Retinal pigment epithelial cell (primary cell): Measurements from ENCODE around the gene DNAH14.
"Not testable (repeated sequence)": the region's sequence is repeated elsewhere in the genome, so short reads cannot be mapped to it uniquely, and the experiment has no call there.

Experiments used
- DNase-seq: peaks from one replicate; pipeline ENCODE4 v3.0.0-alpha.2; 2010; ENCODE audit warnings: low read depth
- H3K4me3 ChIP-seq: 2 replicates; pipeline ENCODE4 v1.5.1; 2011; ENCODE audit warnings: mild to moderate bottlenecking, low read length, control low read depth, moderate library complexity
- TF ChIP-seq, protein P1 (sequence below): conservative IDR thresholded peaks from 2 replicates; pipeline ENCODE4 v1.5.1; 2011; ENCODE audit warnings: low read depth, low read length, control low read depth, inconsistent platforms

DNAH14 gene

DNA sequence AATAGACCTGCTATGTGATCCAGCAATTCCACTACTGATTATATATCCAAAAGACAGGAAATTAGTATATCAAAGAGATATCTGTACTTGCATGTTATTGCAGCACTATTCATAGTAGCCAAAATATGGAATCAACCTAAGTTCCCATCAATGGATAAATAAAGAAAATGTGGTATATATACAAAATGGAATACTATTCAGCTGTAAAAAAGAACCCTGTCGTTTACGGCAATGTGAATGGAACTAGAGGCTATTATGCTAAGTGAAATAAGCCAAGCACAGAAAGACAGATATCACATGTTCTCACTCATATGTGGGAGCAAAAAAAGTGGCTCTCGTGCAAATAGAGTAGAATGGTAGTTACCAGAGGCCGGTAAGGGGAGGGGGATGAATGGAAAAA, 9.2 kb downstream of the DNAH14 start:
- no peak for DNase-seq
- TF ChIP-seq, protein P1, sequence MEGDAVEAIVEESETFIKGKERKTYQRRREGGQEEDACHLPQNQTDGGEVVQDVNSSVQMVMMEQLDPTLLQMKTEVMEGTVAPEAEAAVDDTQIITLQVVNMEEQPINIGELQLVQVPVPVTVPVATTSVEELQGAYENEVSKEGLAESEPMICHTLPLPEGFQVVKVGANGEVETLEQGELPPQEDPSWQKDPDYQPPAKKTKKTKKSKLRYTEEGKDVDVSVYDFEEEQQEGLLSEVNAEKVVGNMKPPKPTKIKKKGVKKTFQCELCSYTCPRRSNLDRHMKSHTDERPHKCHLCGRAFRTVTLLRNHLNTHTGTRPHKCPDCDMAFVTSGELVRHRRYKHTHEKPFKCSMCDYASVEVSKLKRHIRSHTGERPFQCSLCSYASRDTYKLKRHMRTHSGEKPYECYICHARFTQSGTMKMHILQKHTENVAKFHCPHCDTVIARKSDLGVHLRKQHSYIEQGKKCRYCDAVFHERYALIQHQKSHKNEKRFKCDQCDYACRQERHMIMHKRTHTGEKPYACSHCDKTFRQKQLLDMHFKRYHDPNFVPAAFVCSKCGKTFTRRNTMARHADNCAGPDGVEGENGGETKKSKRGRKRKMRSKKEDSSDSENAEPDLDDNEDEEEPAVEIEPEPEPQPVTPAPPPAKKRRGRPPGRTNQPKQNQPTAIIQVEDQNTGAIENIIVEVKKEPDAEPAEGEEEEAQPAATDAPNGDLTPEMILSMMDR = no peak
- H3K4me3 ChIP-seq = no peak overlapping the region

DNA sequence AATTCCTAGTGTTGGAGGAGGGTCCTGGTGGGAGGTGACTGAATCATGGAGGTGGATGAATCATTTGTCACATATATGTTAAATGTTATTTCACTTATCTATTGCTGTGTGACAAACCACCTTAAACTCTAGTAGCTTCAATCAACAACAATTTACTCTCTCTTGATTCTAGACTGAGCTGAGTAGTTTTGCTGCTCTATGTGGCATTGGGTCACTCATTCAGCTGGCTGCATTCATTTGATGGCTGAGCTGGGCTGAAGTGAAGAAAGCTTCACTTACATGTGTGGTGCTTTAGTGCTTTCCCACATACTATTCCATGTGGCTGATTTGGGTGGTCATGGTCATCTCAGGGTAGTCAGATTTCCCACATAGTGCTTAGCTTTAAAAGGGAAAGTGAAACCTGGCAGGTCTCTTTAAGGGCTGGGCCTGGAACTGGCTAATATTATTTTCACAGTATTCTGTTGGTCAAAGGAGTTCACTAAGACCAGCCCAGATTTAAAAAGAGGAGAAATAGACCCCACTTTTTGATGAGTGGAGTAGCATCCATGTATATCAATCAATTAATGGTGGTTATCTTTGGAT, 10.5 kb downstream of the DNAH14 start:
- DNase-seq = no peak
- TF ChIP-seq, protein P1 = no peak
- no peak overlapping the region for H3K4me3 ChIP-seq

DNA sequence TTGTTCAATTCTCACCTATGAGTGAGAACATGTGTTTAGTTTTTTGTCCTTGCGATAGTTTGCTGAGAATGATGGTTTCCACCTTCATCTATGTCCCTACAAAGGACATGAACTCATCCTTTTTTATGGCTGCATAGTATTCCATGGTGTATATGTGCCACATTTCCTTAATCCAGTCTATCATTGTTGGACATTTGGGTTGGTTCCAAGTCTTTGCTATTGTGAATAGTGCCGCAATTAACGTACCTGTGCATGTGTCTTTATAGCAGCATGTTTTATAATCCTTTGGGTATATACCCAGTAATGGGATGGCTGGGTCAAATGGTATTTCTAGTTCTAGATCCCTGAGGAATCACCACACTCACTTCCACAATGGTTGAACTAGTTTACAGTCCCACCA, 11.3 kb downstream of the DNAH14 start:
- DNase-seq, H3K4me3 ChIP-seq: not testable (repeated sequence)

DNA sequence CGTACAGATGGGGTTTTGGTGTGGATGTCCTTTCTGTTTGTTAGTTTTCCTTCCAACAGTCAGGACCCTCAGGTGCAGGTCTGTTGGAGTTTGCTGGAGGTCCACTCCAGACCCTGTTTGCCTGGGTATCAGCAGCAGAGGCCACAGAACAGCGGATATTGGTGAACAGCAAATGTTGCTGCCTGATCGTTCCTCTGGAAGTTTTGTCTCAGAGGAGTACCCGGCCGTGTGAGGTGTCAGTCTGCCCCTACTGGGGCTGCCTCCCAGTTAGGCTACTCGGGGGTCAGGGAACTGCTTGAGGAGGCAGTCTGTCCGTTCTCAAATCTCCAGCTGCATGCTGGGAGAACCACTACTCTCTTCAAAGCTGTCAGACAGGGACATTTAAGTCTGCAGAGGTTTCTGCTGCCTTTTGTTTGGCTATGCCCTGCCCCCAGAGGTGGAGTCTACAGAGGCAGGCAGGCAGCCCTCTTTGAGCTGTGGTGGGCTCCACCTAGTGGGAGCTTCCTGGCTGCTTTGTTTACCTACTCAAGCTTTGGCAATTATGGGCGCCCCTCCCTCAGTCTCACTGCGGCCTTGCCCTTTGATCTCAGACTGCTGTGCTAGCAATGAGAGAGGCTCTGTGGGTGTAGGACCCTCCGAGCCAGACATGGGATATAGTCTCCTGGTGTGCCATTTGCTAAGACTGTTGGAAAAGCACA, 16.3 kb downstream of the DNAH14 start:
- not testable (repeated sequence) for H3K4me3 ChIP-seq, DNase-seq

DNA sequence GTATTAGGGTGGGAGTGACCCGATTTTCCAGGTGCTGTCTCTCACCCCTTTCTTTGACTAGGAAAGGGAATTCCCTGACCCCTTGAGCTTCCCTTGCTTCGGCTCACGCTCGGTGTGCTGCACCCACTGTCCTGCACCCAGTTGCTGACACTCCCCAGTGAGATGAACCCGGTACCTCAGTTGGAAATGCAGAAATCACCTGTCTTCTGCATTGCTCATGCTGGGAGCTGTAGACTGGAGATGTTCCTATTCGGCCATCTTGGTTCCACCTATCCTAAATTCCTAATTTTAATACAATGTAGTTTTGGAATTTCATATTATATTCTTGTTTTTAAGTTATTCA, 16.8 kb downstream of the DNAH14 start:
- not testable (repeated sequence) for DNase-seq, H3K4me3 ChIP-seq

DNA sequence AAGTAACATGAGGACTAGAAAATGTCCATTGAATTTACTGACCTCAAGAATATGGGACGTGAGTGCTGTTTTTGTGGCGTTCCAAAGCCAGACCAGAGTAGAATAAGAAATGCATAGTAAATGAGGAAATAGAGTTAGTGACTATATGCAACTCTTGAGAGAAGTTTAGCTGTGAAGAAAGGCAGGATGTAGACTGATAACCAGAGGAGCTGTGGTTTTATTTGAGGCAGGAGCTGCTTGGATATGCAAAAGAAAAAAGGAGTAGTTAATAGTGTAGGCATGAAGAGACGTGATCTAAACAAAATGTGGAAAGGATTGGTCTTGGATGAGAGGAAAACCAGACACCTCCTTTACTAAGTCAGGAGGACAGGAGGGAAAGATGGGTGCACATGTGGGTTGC, 28.2 kb downstream of the DNAH14 start:
- no peak overlapping the region for H3K4me3 ChIP-seq
- TF ChIP-seq, protein P1 = no peak
- DNase-seq = no peak

DNA sequence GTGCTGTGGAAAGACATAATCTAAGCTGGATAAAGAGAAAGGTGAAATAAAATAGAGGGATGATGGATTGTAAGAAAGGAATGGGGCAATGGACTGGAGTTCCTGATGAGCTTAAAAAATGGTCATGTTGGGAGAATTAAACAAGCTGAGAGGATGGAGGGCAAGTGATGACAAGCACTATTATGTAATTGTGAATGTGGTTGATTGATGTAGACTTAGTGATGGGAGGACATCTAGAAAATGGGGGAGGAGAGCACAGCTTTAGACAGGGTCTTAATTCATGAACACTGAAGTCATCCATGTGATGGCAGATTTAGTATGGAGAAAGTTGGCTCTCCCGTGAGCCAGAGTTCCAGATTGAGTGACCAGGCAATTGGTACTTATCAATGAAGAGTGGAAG, 29.0 kb downstream of the DNAH14 start:
- TF ChIP-seq, protein P1 = no peak
- no peak for DNase-seq
- H3K4me3 ChIP-seq = no peak overlapping the region

DNA sequence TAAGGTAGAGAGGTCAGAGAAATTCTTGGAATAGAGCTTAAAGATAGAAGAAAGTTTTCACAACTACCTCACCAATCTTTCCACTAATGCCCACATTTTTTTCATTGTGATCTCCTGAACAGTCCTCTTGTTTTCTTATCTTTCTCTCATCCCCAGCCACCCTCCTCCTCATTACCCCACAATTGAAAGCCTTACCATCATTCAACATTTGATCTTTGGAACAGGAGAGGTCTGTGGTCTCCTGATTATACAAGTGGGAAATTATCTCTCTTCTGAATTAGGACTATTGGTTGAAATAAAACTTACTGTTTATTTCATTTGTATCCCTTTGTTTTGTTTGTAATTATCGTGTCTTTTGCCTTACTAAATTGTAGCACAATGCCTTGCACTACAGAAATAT, 29.6 kb downstream of the DNAH14 start:
- H3K4me3 ChIP-seq = no peak overlapping the region
- TF ChIP-seq, protein P1 = no peak
- no peak for DNase-seq

DNA sequence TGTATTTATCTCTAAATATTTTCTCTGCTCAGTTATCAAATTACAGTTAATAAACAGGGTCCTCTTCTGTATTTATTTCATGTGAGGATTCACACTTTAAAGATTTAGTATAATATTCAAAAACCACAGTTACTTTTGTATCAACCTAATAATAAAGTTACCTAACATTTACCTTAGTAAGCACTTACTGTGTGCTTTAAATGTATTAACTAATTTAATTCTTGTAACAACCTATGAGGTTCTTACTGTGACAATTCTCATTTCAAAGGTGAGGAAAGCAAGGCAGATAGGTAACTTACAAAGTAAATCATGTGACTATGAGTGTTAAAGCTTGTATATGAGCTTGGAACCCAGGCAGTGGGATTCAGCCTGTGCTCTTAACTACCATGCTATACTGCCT, 30.2 kb downstream of the DNAH14 start:
- TF ChIP-seq, protein P1 = no peak
- no peak for DNase-seq
- H3K4me3 ChIP-seq = no peak overlapping the region
